Stimulated activated CD4-positive, alpha-beta T cell treated with anti-CD3 and anti-CD28 coated beads, Interleukin-2, amount 100 ng/mL, for 4 hours (primary cell): Measurements from ENCODE around the gene AQP9.
"Not testable (repeated sequence)": the region's sequence is repeated elsewhere in the genome, so short reads cannot be mapped to it uniquely, and the experiment has no call there.

ENCODE experiments used
- DNase-seq: peaks from one replicate; pipeline ENCODE4 v3.0.0-alpha.2; 2020; ENCODE audit warnings: low read depth

The AQP9 gene, protein sequence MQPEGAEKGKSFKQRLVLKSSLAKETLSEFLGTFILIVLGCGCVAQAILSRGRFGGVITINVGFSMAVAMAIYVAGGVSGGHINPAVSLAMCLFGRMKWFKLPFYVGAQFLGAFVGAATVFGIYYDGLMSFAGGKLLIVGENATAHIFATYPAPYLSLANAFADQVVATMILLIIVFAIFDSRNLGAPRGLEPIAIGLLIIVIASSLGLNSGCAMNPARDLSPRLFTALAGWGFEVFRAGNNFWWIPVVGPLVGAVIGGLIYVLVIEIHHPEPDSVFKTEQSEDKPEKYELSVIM

GRCh38 chr15:58138106-58138505 is at the start of gene AQP9:
Gene AQP9, plus strand, starts transcription at chr15:58138381. Its CDS starts 185 bp downstream, at chr15:58138566.
- no peak for DNase-seq

DNA sequence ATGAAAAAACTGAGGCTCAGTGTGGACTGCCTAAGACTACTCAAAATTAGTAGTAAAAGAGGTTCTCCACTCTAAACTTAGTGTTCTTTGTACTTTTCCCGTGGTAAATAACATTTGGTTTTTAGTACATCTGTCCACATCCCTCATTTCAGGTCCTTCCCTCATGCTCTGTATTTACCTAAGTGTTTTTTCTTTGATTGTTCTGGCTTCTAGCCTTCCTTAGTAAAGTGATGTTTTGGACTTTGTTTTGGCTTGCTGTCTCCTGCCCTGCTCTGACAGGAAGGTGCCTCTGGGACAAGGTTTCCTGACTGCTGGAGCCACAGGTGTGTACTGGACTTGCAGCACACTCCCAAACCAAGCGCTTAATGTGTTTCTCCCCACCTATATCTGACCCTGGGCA is 42.8 kb upstream of the AQP9 start:
- DNase-seq, result no peak

- no peak for DNase-seq
Observed at GRCh38 chr15:58096529-58097084, 41.6 kb upstream of the AQP9 start.

DNA sequence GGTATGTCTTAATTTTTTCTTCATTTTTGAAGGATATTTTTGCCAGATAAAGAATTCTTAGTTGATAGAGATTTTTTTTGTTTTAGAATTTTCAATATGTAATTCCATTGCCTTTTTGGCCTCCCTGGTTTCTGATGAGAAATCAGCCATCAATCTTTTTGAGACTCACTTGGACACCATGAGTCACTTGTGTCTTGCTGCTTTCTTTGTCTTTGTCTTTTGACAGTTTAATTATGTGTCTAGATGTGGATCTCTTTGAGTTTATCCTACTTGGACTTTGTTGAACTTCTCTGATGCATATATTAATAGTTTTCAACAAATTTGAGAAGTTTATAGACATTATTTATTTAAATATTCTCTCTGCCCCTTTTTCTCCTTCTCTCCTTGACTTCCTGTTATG is 34.7 kb upstream of the AQP9 start:
- no peak for DNase-seq

DNA sequence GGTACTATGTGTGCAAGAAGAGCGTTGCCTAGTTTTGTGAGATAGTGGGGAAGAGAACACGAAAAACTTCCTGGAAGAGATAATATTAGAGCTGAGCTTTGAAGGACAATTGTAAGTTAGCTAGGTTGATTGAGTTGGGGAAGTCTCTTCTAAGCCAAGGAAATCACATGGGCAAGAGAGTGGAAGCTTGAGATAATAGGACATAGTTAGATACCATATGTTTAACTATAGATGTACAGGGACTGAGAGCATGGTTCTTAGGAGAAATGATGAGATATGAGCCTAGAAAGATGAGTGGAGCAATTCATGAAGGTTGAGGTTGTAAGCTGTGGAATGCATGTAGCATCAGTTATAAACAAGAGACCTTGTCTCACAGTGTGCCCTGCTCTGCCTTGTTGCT is 30.1 kb upstream of the AQP9 start:
- DNase-seq, result no peak

- no peak for DNase-seq
Observed at GRCh38 chr15:58109419-58109818, 28.8 kb upstream of the AQP9 start.

DNA sequence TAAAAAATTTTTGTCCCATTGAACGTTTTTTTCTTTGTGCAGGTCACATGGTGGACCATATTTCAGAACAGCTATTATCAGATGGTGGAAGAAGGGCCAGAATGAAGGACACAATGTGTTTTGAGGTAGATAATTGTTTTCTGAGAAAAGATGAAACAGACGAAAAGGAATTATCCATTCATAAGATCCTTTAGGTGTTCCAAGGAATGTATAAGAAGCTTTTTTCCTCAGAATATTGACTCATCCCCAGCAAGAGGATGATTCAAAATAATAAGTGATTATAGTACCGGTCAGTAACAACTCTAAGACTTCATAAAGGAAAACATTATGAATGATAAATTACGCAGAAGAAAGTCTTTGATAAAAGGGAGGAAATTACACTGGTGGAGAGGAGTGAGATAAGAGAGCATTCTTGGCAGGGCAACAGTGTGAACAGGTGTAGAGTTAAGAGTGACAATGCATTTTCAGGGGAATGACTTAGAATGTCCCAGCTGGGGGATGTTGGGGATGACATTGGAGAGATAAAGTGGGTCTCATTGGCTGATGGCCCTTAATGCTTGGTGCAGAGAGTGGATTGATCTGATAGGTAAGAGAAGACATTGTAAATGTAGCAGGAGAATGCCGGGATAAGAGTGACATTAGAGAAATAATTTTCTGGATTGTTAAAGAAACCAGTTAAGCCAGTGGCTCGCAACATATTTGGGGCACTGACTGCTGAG is 27.0 kb upstream of the AQP9 start:
- no peak for DNase-seq

GRCh38 chr15:58111718-58112104 is 26.5 kb upstream of the AQP9 start:
- no peak for DNase-seq

DNA sequence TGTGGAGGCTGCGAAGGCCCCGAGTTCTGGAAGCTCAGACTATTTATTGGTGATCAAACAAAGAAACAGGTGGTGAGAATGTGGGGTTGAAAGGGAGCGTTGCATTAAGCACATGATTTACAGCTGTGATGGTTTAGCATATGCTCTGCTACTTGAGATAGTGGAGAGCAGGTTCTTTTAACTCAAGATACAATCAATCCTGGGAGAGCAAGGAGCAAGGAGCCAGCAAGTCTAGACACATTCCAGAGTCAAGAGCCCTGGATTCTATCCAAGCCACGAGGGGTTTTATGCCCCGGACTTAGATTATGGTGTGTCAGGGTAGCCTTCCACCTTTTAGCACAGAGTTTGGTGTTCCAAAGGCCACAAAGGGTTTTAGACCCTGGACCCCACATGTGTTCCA is 24.8 kb upstream of the AQP9 start:
- DNase-seq, result not testable (repeated sequence)

DNA sequence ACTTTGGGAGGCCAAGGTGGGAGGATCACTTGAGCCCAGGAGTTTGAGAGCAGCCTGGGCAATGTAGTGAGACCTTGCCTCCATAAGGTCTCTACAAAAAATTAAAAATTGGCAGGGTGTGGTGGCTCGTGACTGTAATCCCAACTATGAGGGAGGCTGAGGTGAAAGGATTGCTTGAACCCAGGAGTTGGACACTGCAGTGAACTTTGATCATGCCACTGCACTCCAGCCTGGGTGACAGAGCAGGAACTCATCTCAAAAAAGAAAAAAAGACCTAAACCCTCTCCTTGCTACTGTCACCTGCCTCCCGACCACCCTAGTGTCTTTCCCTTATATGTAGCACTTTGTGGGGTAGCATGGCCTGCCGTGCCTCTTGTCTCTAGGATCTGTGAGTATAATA is 23.8 kb upstream of the AQP9 start:
- DNase-seq, result no peak

GRCh38 chr15:58114812-58115211 is 23.4 kb upstream of the AQP9 start:
- DNase-seq, result no peak

DNA sequence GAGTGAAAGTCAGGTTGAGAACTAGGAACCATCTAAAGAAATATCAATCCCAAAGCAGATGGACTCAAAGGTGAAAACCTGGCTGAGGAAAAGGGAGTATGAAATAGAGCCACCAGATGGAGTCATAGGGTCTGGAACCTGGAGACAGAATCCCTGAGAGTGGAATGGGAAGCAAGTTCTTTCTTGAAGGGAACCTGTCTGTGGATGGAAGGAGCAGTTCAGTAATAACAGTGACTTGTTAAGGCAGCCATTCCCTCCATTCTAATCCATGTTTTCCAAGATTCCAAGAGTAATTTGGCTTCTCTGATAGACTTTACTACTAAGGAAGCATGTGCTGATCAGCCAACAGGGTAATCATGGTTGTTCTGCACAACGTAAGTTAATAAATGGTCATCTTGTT is 22.5 kb upstream of the AQP9 start:
- DNase-seq, result no peak

DNA sequence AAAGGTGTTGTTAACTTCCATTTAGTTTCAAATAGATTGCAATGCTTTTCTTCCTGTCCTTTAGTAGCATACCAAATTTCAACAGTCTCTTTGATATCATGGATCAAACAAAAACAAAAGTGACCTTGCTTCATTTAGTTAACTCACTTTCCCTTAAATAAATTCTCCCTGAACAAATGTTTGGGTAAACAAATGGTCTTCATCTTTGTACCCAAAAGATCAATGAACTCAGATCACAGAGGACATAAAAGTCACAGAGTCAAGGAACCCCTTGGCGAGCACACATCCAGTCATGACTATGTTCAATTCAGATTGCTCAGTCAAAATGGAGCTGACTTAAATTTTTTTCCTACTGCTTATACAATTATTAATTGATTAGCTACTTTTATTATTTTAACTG is 20.6 kb upstream of the AQP9 start:
- no peak for DNase-seq

DNA sequence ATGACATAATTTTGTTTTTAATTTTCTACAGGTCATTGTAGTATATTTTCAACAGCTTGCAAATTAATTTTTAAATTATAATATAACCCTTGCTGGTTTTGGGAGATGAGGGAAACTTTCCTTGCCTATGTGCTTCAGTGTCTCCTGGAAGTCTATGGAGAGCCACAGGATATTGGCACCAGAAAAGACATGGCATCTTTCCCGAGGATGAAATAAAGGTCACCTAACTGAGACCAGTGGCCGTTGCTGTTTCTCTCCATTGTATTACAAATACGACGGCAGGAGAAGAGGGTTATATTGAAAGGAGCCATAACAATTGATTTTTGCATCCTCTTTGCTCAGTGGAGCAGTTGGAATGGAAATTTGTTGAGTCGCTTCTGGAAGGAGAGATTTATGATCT is 19.9 kb upstream of the AQP9 start:
- DNase-seq, result no peak

GRCh38 chr15:58119016-58119415 is 19.2 kb upstream of the AQP9 start:
- no peak for DNase-seq

DNA sequence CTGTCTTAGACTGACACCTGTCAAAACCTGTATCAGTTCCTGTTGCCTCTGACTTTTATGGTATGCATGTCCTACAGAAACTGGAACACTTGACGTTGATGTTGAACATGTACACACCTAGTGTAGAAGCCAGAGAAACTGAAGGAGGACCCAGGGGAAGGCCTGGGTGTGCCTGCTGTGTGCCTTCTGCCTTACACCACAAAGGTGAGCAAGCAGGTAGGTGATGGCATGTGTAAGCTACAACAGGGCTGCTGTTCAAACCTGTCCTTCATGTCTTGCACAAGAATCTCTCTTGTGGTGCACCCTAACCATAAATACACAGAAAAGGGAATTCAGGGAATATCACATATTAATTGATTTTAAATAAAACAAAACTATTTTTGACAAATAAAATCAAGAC is 13.6 kb upstream of the AQP9 start:
- DNase-seq, result no peak

DNA sequence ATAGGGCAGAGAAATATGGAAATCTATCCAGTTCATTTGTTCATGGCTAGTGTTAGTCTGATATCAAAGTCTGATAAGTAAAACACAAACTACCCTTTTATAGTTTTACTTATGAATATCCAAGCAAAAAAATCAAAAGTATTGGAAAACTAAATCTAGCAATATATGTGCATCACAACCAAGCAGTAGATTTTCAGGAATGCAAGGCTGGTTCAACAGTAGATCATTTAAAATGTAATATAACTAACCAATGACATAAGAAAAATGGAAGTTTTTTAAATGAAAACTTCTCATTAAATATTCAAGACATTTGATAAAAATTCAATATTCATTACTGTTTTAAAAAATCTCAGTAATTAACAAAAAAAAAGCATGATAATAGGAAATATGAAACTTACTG is 12.8 kb upstream of the AQP9 start:
- DNase-seq, result no peak

DNA sequence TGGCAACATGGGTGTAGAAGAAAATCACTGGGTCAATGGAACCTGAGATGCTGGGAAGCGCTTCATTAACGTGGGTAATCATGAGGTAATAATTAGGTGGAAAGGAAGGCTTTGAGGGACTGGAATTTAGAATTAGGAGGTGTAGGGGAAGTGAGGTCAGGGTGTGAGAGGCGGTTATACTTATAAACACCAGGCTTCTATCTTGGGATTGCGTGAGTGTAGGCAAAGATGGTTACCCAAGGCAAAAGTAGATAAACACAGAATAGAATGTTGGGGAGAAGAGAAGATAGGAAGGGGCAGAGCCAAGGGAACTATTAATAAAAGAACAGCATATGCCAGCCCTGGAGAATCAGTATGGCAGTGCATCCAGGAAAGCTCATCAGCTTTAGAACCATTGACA is 3.3 kb upstream of the AQP9 start:
- no peak for DNase-seq

DNA sequence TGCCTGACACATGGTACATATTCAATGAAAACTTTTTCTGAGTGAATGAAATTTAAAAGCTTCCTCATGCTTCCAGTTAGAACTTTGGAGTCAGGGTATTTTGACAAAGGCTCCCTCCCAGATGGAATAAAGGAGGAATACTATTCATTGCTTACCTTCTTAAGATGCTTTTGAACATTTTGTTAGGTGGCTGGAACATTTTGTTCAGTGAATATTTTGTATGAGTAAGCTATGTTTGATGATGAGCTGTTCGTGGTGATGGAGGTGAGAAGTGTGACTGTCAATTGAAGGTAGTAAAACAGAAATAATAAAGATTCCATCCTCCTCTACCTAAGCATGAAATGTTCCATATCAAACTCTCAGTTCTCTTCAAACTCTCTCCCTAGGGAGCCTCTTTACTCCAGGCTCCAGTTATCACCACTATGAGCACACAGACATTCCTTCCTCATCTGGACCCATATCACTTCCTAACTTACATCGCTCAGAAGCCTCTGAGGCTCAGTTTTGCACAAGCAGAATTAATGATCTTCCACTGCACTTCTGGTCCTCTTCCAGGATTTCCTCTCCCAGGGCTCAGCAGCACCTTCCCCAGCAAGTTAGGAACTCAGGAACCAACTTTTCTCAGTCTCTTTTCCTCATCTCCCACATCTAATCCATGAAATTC is 2.5 kb upstream of the AQP9 start:
- no peak for DNase-seq

DNA sequence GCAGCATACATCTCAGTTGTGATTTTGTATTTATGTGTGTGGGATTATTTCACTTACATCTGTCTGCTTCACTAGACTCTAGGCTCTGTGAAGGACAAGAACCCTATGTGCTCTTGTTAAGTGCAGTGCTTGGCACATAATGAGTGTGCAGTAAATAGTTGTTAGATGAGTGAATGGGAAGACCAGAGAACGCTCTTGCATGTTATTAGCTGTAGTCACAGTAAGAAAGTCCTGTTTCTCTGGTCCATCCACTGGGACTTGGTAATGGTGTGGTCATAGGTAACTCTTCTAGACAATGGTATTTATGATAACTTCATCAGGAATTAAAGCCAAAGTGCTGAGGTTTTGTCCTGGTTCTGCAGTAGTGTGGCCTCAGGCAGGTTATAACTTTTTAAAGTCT is 1.4 kb upstream of the AQP9 start:
- DNase-seq, result no peak

- DNase-seq, result no peak
Observed at GRCh38 chr15:58137686-58138085, 495 bp upstream of the AQP9 start.

DNA sequence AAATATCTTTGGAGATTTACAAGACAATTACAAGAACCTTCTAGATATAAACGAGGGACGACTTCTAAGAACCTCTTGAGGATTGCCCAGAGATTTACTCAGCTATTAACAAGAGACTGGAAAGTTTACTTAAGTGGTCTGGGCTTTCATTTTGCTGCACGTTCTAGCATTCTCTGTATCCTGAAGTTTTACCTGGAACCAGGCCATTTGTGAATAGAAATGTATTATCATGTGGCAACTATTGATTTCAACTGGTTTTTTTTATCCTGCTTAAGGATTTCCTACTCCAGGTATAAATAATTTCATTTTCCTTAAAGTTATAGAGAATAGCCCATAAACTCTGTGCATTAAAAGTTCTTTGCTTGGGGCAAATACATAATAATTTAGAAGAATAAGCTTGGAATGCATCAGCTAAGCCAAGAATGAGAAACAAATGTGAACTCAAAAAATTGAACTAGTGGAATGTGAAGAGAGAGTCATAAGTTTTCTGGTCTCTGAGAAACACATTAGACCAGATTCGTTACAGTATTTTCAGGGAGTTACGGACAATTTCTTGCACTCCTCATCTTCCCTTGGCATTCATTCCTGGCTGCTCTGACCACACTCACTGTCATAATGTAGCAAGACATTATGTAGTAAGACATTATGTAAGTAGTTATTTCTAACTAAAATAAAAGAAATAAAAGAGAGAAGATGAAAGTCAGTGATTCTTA is 1.3 kb downstream of the AQP9 start:
- DNase-seq, result no peak
